ENCODE measurements around the gene MYO1A. TPM values are rescaled to one million over a fixed set of nuclear protein-coding genes. Genes with fewer than 3 reads are reported as not detected.

The MYO1A gene
- total and polyA plus RNA-seq, 2 donors (not counting 1 experiment from before 2014, with no cell fraction given) = 0.55 to 1.3 TPM

- ChIA-PET POLR2A (interaction anchor here (0.6 kb wide), 3 partner anchors 19 to 202 kb away, joined by 3 to 11 read pairs (median 7); partner anchors contain the start of gene STAC3), CTCF (interaction anchor here (0.6 to 3.0 kb wide), 5 partner anchors 11 to 318 kb away, joined by 3 to 12 read pairs (median 6); no protein-coding TSS in a partner anchor)
- no peak overlapping the region for H3K4me3 ChIP-seq (ENCODE audit: control extremely low read depth in 1 of 5, extremely low read depth in 1 of 5, insufficient read depth in 1 of 5, low read depth in 2 of 5, low read length in 4 of 5)
- H3K9me3 ChIP-seq (ENCODE audit: control extremely low read depth in 1 of 3, control insufficient read depth in 2 of 3, insufficient read depth in 1 of 3, low read length in 2 of 3) = no peaks in the 10 kb centered on the region
- DNase-seq (no peak), ATAC-seq (ENCODE audit: low read depth) (no peak)
- no peak overlapping the region for H2AFZ ChIP-seq (ENCODE audit: insufficient read depth, low read depth, low read length, poor library complexity, severe bottlenecking)
- H3K36me3 ChIP-seq (replicated peaks in 1 of 2; ENCODE audit: control extremely low read depth in 1 of 2, control insufficient read depth in 1 of 2, extremely low read depth in 1 of 2, insufficient read depth in 2 of 2, low read length in 1 of 2) = no peaks in the 10 kb centered on the region
- peaks cover 18 to 24% of the 10 kb centered on the region in 2 donors for H3K4me1 ChIP-seq (ENCODE audit: control insufficient read depth in 2 of 2, insufficient read depth in 2 of 2, low read length in 2 of 2)
- H4K20me1 ChIP-seq (ENCODE audit: control insufficient read depth, insufficient read depth, low read length, poor library complexity, severe bottlenecking) = no peaks in the 10 kb centered on the region
- intact Hi-C loops (cut with micrococcal nuclease) = no loop called here
- no peak overlapping the region for H3K9ac ChIP-seq (ENCODE audit: low read length)
- no peak overlapping the region for H3K4me2 ChIP-seq (replicated peaks; ENCODE audit: low read depth, low read length, poor library complexity, severe bottlenecking)
- no peaks in the 10 kb centered on the region for H3K27me3 ChIP-seq (replicated peaks in 1 of 4; ENCODE audit: control extremely low read depth in 1 of 4, control insufficient read depth in 3 of 4, insufficient read depth in 4 of 4, low read length in 3 of 4)
- 100% methylated on average over 1 of the region's 1 CpG for WGBS (ENCODE audit: insufficient coverage)
- H3K4me3 Mint-ChIP-seq = no peak overlapping the region
- no peak overlapping the region for H3K27ac ChIP-seq (ENCODE audit: low read length in 2 of 2)
- peaks cover 26% of the 10 kb centered on the region for H3K4me1 Mint-ChIP-seq
- TF ChIP-seq EZH2 (IDR thresholded peaks at IDR 0.05; ENCODE audit: borderline replicate concordance, insufficient read depth, low read depth, low read length, poor library complexity, severe bottlenecking) (no peak), CTCF (IDR thresholded peaks at IDR 0.05) (no peak)
- H3K27me3 Mint-ChIP-seq = no peaks in the 10 kb centered on the region
- H3K27ac Mint-ChIP-seq = no peak overlapping the region
- H3K79me2 ChIP-seq (ENCODE audit: control insufficient read depth, insufficient read depth, low read length) = no peaks in the 10 kb centered on the region
- no peaks in the 10 kb centered on the region for H3K9me3 Mint-ChIP-seq (ENCODE audit: insufficient read depth)
Observed at GRCh38 chr12:57048423-57049118, 1.4 kb downstream of the MYO1A start.

- no peak for TF ChIP-seq EZH2 (IDR thresholded peaks at IDR 0.05; ENCODE audit: borderline replicate concordance, insufficient read depth, low read depth, low read length, poor library complexity, severe bottlenecking)
- TF ChIP-seq CTCF (IDR thresholded peaks at IDR 0.05) = no peak
- Histone ChIP-seq H3K9me3 (ENCODE audit: control extremely low read depth in 1 of 3, control insufficient read depth in 2 of 3, insufficient read depth in 1 of 3, low read length in 2 of 3) (no peaks in the 10 kb centered on the region), H3K9ac (ENCODE audit: low read length) (no peak overlapping the region), H2AFZ (ENCODE audit: insufficient read depth, low read depth, low read length, poor library complexity, severe bottlenecking) (peak overlapping the region; percentile 59), H3K27ac (ENCODE audit: low read length in 2 of 2) (no peak overlapping the region), H3K4me2 (replicated peaks; ENCODE audit: low read depth, low read length, poor library complexity, severe bottlenecking) (peak overlapping the region; percentile 55), H3K4me1 (ENCODE audit: control insufficient read depth in 2 of 2, insufficient read depth in 2 of 2, low read length in 2 of 2) (peaks cover 18 to 24% of the 10 kb centered on the region in 2 donors), H4K20me1 (ENCODE audit: control insufficient read depth, insufficient read depth, low read length, poor library complexity, severe bottlenecking) (no peaks in the 10 kb centered on the region), H3K27me3 (replicated peaks in 1 of 4; ENCODE audit: control extremely low read depth in 1 of 4, control insufficient read depth in 3 of 4, insufficient read depth in 4 of 4, low read length in 3 of 4) (no peaks in the 10 kb centered on the region), H3K36me3 (replicated peaks in 1 of 2; ENCODE audit: control extremely low read depth in 1 of 2, control insufficient read depth in 1 of 2, extremely low read depth in 1 of 2, insufficient read depth in 2 of 2, low read length in 1 of 2) (no peaks in the 10 kb centered on the region), H3K79me2 (ENCODE audit: control insufficient read depth, insufficient read depth, low read length) (no peaks in the 10 kb centered on the region), H3K4me3 (ENCODE audit: control extremely low read depth in 1 of 5, extremely low read depth in 1 of 5, insufficient read depth in 1 of 5, low read depth in 2 of 5, low read length in 4 of 5) (no peak overlapping the region)
- POLR2A ChIA-PET = interaction anchor here (0.5 to 1.0 kb wide), 3 partner anchors 20 to 203 kb away, joined by 3 to 7 read pairs (median 7); partner anchors contain the start of gene STAC3
- DNase-seq (no peak), ATAC-seq (ENCODE audit: low read depth) (no peak)
- Mint-ChIP-seq H3K9me3 (ENCODE audit: insufficient read depth) (no peaks in the 10 kb centered on the region), H3K4me3 (peak overlapping the region; percentile 59), H3K27ac (no peak overlapping the region), H3K27me3 (no peaks in the 10 kb centered on the region), H3K4me1 (peaks cover 26% of the 10 kb centered on the region)
- WGBS (ENCODE audit: insufficient coverage) = 86% methylated on average over 1 of the region's 1 CpG
- CTCF ChIA-PET = interaction anchor here (1.7 to 3.0 kb wide), 3 partner anchors 12 to 16 kb away, joined by 6 to 12 read pairs (median 7); no protein-coding TSS in a partner anchor
- intact Hi-C loops (cut with micrococcal nuclease) = loop anchor here (2.0 kb wide), 1 partner anchor 13 kb away; no protein-coding TSS in a partner anchor
Observed at GRCh38 chr12:57047981-57048380, 1.9 kb downstream of the MYO1A start.

Data from B cell (primary cell).